Sigmoid colon (tissue), 7 donors: ENCODE data around the gene PLCH1. TPM values are rescaled to one million over a fixed set of nuclear protein-coding genes. Genes with fewer than 3 reads are reported as not detected.

Source experiments
- DNase-seq: peaks from one replicate; pipeline ENCODE4 v3.0.0-alpha.2; 2019
- H3K27ac ChIP-seq, 4 donors: fragments of 200-600 bp; sonication (generic); one replicate each; pipeline ENCODE4 v1.5.1; 2016 to 2019; ENCODE audit warnings: mild to moderate bottlenecking in 1 of 4
- H3K27me3 ChIP-seq, 3 donors: fragments of 200-600 bp; sonication (generic); one replicate each; pipeline ENCODE4 v1.5.1; 2019; ENCODE audit warnings: mild to moderate bottlenecking in 1 of 3
- H3K36me3 ChIP-seq, 4 donors: fragments of 200-600 bp; sonication (generic); one replicate each; pipeline ENCODE4 v1.5.1; 2016 to 2019
- H3K4me1 ChIP-seq, 4 donors: fragments of 200-600 bp; sonication (generic); one replicate each; pipeline ENCODE4 v1.5.1; 2017 to 2019
- H3K4me3 ChIP-seq, 4 donors: fragments of 200-600 bp; sonication (generic); one replicate each; pipeline ENCODE4 v1.5.1; 2017 to 2019; ENCODE audit warnings: mild to moderate bottlenecking in 2 of 4, moderate library complexity in 1 of 4
- H3K9me3 ChIP-seq, 4 donors: fragments of 200-600 bp in 3 of 4; sonication (generic) in 3 of 4; one replicate each; pipeline versions ENCODE4 v1.5.1 to v1.6.1; 2013 to 2019
- CTCF ChIP-seq, 4 experiments: fragments of 450-650 bp in 3 of 4; fragments of 200-600 bp in 1 of 4; IDR thresholded peaks; one replicate each; pipeline ENCODE4 v1.5.1; 2016 to 2019; ENCODE audit warnings: antibody characterized with exemption in 4 of 4, mild to moderate bottlenecking in 3 of 4, moderate library complexity in 2 of 4
- EP300 ChIP-seq, 4 donors: sonication (generic); formaldehyde crosslinking; IDR thresholded peaks; one replicate each; pipeline ENCODE4 v1.6.1; 2017; ENCODE audit warnings: antibody characterized with exemption in 4 of 4
- POLR2A ChIP-seq, 2 donors: fragments of 450-650 bp; IDR thresholded peaks; one replicate each; pipeline ENCODE4 v1.6.1; 2016; ENCODE audit warnings: antibody characterized with exemption in 2 of 2, mild to moderate bottlenecking in 2 of 2, moderate library complexity in 2 of 2
- POLR2AphosphoS5 ChIP-seq, 4 donors: sonication (generic); formaldehyde crosslinking; IDR thresholded peaks; one replicate each; pipeline ENCODE4 v1.6.1; 2017; ENCODE audit warnings: antibody characterized with exemption in 4 of 4
- WGBS, 2 donors: extraction: QIAGEN DNeasy Blood & Tissue Kit; methylation state at CpG; one replicate each; pipeline ENCODE4 v1.1.7; 2013; 5-methylcytosine and 5-hydroxymethylcytosine counted together
- intact Hi-C: fragments of 100-400 bp; cut with DNase I; formaldehyde crosslinking; loops from one replicate; pipeline ENCODE4 v1.15.1; 2023
- polyA plus RNA-seq, 3 donors: library from polyadenylated mRNA; stranded (reverse); fragments of 200-250 nt; gene quantifications; one replicate each; pipeline ENCODE4 v1.2.3, GENCODE V29; 2013
- total RNA-seq, 4 donors: library from RNA; depleted of rRNA; stranded (reverse); fragments of >200 nt; gene quantifications; one replicate each; pipeline ENCODE4 v1.1.0, GENCODE V29; 2016
- donor health status: healthy with polysubstance abuse.
- donor health status: Bipolar disorder and iron deficiency.
- donor health status: healthy.

PLCH1 gene
- total and polyA plus RNA-seq, 7 donors = 0.36 to 1.9 (median 0.83) TPM

GRCh38 chr3:155742349-155742965 lies 2.4 kb downstream of the PLCH1 start:
- no peak for DNase-seq
- Histone ChIP-seq H3K27me3 (peaks cover 0 to 14% (median 0%) of the 10 kb centered on the region in 3 donors), H3K4me1 (peaks cover 0 to 24% (median 5%) of the 10 kb centered on the region in 4 donors), H3K27ac (no peak overlapping the region), H3K9me3 (no peaks in the 10 kb centered on the region), H3K36me3 (no peaks in the 10 kb centered on the region), H3K4me3 (no peak overlapping the region)
- intact Hi-C loops = no loop called here
- 85 to 89% methylated on average over 5 of the region's 5 CpGs for WGBS, 2 donors
- no peak for TF ChIP-seq EP300 (IDR thresholded peaks at IDR 0.05)
- TF ChIP-seq CTCF (IDR thresholded peaks at IDR 0.05) = no peak
- TF ChIP-seq POLR2A (IDR thresholded peaks at IDR 0.05) = no peak
- no peak for TF ChIP-seq POLR2AphosphoS5 (IDR thresholded peaks at IDR 0.05)

GRCh38 chr3:155741603-155742002 lies 3.3 kb downstream of the PLCH1 start:
- H3K27ac ChIP-seq = no peak overlapping the region
- H3K4me3 ChIP-seq = no peak overlapping the region
- H3K4me1 ChIP-seq = peaks cover 0 to 24% (median 5%) of the 10 kb centered on the region in 4 donors
- H3K27me3 ChIP-seq = peaks cover 0 to 14% (median 0%) of the 10 kb centered on the region in 3 donors
- no peaks in the 10 kb centered on the region for H3K36me3 ChIP-seq
- H3K9me3 ChIP-seq = no peaks in the 10 kb centered on the region
- intact Hi-C loops = no loop called here
- DNase-seq = no peak
- TF ChIP-seq EP300 (IDR thresholded peaks at IDR 0.05) = no peak
- TF ChIP-seq POLR2AphosphoS5 (IDR thresholded peaks at IDR 0.05) = no peak
- TF ChIP-seq CTCF (IDR thresholded peaks at IDR 0.05) = no peak
- no peak for TF ChIP-seq POLR2A (IDR thresholded peaks at IDR 0.05)

DNA sequence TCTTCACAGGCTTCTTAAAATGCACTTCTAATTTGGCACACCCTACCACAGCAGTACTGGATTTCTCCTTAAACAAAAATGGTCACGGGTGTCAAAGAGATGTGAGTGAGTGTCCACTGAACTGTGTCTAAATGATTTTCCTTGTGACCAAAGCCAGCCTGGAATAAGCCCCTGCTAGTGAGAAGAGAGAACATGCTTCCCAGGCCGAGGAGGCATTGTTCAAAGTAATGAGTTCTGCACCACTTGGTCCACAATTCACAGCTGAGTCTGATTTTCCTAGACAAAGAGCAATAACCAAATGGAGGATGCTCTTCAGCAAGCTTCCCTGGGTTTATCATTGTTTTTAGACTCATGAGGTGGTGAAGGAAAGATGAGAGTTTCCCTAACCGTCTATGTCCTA lies 3.8 kb downstream of the PLCH1 start:
- TF ChIP-seq EP300 (IDR thresholded peaks at IDR 0.05) (no peak), POLR2AphosphoS5 (IDR thresholded peaks at IDR 0.05) (no peak), POLR2A (IDR thresholded peaks at IDR 0.05) (no peak), CTCF (IDR thresholded peaks at IDR 0.05) (no peak)
- intact Hi-C loops = no loop called here
- Histone ChIP-seq H3K27ac (no peak overlapping the region), H3K4me1 (peaks cover 0 to 24% (median 5%) of the 10 kb centered on the region in 4 donors), H3K9me3 (no peaks in the 10 kb centered on the region), H3K4me3 (no peak overlapping the region), H3K27me3 (peaks cover 0 to 14% (median 0%) of the 10 kb centered on the region in 3 donors), H3K36me3 (no peaks in the 10 kb centered on the region)
- WGBS, 2 donors = 82 to 83% methylated on average over 3 of the region's 3 CpGs
- no peak for DNase-seq

- H3K27me3 ChIP-seq = peaks cover 0 to 14% (median 0%) of the 10 kb centered on the region in 3 donors
- H3K4me3 ChIP-seq = no peak overlapping the region
- TF ChIP-seq POLR2AphosphoS5 (IDR thresholded peaks at IDR 0.05) (no peak), EP300 (IDR thresholded peaks at IDR 0.05) (no peak), CTCF (IDR thresholded peaks at IDR 0.05) (no peak), POLR2A (IDR thresholded peaks at IDR 0.05) (no peak)
- H3K4me1 ChIP-seq = peaks cover 0 to 13% (median 5%) of the 10 kb centered on the region in 4 donors
- no peaks in the 10 kb centered on the region for H3K36me3 ChIP-seq
- DNase-seq = no peak
- WGBS, 2 donors = 27 to 43% methylated on average over 5 of the region's 5 CpGs
- H3K9me3 ChIP-seq = no peaks in the 10 kb centered on the region
- no peak overlapping the region for H3K27ac ChIP-seq
- intact Hi-C loops = no loop called here
These were observed 5.7 kb downstream of the PLCH1 start for GRCh38 chr3:155739154-155739553.
